ENCODE results near the gene ZNF641. TPM values are rescaled to one million over a fixed set of nuclear protein-coding genes. Genes with fewer than 3 reads are reported as not detected.

ZNF641 gene
- total and polyA plus RNA-seq, 9 donors: 14.0 to 50.3 (median 36.6) TPM

DNA sequence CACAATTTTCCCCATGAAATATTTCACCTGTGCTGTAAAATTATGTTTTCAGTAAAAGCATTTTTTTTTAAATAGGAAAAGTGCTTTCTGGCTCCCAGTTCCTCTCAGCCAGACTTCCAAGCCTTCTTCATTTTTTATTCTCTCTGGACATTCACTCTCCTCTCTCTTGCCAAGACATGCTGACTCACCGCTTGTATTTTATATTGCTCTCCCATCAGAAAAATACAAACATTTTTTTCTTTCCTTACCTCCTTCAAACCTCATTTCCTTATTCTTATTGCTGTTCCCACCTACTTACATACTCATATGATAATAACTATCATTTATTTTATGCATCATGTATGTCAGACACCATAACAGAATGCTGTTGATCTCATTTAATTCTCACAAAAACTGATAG is 37.7 kb upstream of the ZNF641 start:
- H3K27ac ChIP-seq: no peak overlapping the region
- DNase-seq: no peak
- H3K4me1 ChIP-seq (ENCODE audit: insufficient read depth): no peaks in the 10 kb centered on the region
- TF ChIP-seq, protein P1, sequence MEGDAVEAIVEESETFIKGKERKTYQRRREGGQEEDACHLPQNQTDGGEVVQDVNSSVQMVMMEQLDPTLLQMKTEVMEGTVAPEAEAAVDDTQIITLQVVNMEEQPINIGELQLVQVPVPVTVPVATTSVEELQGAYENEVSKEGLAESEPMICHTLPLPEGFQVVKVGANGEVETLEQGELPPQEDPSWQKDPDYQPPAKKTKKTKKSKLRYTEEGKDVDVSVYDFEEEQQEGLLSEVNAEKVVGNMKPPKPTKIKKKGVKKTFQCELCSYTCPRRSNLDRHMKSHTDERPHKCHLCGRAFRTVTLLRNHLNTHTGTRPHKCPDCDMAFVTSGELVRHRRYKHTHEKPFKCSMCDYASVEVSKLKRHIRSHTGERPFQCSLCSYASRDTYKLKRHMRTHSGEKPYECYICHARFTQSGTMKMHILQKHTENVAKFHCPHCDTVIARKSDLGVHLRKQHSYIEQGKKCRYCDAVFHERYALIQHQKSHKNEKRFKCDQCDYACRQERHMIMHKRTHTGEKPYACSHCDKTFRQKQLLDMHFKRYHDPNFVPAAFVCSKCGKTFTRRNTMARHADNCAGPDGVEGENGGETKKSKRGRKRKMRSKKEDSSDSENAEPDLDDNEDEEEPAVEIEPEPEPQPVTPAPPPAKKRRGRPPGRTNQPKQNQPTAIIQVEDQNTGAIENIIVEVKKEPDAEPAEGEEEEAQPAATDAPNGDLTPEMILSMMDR (IDR thresholded peaks at IDR 0.05): no peak
- TF ChIP-seq POLR2A (IDR thresholded peaks at IDR 0.05) (no peak), EP300 (IDR thresholded peaks at IDR 0.05) (no peak)
- H3K27me3 ChIP-seq: no peaks in the 10 kb centered on the region
- WGBS, 3 donors: 13 to 34% (median 18%) methylated on average over 1 of the region's 1 CpG
- no peaks in the 10 kb centered on the region for H3K9me3 ChIP-seq
- no peak overlapping the region for H3K4me3 ChIP-seq
- intact Hi-C loops (cut with DNase I): loop anchor here in 1 of 4 donors (5.0 kb wide), 1 partner anchor 796 kb away; no protein-coding TSS in a partner anchor
- H3K36me3 ChIP-seq: no peaks in the 10 kb centered on the region

DNA sequence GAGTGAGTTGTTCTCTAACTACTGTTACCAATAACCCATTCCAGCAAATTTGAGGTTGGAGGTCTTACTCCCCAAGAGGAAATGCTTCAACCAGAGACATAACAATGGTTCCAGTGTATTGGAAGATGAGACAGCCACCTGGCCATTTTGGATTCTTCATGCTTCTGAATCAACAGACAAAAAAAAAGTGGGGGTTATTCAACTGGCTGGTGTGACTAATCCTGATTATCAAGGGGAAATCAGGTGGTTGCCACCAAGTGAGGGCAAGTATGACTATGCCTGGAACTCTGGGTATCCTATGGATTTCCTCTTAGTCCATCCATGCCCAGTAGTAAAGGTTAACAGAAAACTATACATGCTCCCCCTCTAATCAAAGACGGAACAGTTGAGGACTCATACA is 29.9 kb upstream of the ZNF641 start:
- DNase-seq: no peak
- WGBS, 3 donors: 75 to 97% (median 88%) methylated on average over 1 of the region's 1 CpG
- H3K36me3 ChIP-seq: no peaks in the 10 kb centered on the region
- no peaks in the 10 kb centered on the region for H3K27me3 ChIP-seq
- H3K9me3 ChIP-seq: no peaks in the 10 kb centered on the region
- TF ChIP-seq POLR2A (IDR thresholded peaks at IDR 0.05) (no peak), EP300 (IDR thresholded peaks at IDR 0.05) (no peak)
- H3K4me3 ChIP-seq: no peak overlapping the region
- H3K4me1 ChIP-seq (ENCODE audit: insufficient read depth): no peaks in the 10 kb centered on the region
- intact Hi-C loops (cut with DNase I): no loop called here
- no peak overlapping the region for H3K27ac ChIP-seq

DNA sequence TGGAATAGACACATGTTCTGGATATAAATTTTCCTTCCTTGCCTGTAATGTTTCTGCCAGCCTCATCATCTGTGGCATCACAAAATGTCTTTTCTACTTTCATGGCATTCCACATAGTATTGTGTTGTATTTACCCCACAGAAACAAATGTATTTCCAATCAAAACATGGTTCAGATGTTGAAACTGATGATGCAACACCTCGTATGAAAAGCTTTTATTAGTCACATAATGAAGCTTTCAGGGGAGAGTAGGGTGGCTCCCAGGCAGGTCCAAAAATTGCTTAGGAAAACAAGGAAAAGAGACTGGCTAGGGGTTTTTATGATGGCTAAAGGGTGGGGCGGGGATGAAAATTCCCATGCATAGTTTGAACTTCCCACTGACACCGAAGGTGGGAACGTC is 29.1 kb upstream of the ZNF641 start:
- intact Hi-C loops (cut with DNase I): no loop called here
- no peak for TF ChIP-seq EP300 (IDR thresholded peaks at IDR 0.05)
- TF ChIP-seq, protein P1 (IDR thresholded peaks at IDR 0.05): no peak
- no peak for TF ChIP-seq POLR2A (IDR thresholded peaks at IDR 0.05)
- no peaks in the 10 kb centered on the region for H3K4me1 ChIP-seq (ENCODE audit: insufficient read depth)
- 56 to 66% (median 59%) methylated on average over 4 of the region's 4 CpGs for WGBS, 3 donors
- no peak overlapping the region for H3K27ac ChIP-seq
- H3K9me3 ChIP-seq: no peaks in the 10 kb centered on the region
- DNase-seq: no peak
- no peaks in the 10 kb centered on the region for H3K36me3 ChIP-seq
- no peak overlapping the region for H3K4me3 ChIP-seq
- H3K27me3 ChIP-seq: no peaks in the 10 kb centered on the region

DNA sequence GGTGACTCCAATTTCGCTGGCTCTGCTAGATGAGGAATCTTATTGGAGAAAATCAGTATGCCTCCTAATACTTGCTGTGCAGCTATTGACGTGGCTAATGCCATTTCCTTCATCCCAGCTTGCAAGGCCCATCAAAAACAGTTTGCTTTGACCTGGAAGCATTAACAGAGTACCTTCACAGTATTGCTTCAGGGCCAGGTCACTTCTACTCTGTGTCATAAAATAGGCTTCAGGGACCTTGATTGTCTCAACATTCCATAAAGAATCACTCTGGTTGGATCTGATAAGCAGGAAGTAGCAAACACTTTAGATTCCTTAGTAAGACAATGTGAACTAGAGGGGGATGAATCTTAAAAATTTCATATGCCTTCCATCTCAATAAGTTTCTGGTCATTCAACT is 26.9 kb upstream of the ZNF641 start:
- intact Hi-C loops (cut with DNase I): no loop called here
- DNase-seq: no peak
- WGBS, 3 donors: 62 to 88% (median 75%) methylated on average over 2 of the region's 2 CpGs
- H3K27me3 ChIP-seq: no peaks in the 10 kb centered on the region
- H3K27ac ChIP-seq: no peak overlapping the region
- no peaks in the 10 kb centered on the region for H3K9me3 ChIP-seq
- H3K4me1 ChIP-seq (ENCODE audit: insufficient read depth): no peaks in the 10 kb centered on the region
- no peak for TF ChIP-seq POLR2A (IDR thresholded peaks at IDR 0.05)
- TF ChIP-seq, protein P1 (IDR thresholded peaks at IDR 0.05): no peak
- TF ChIP-seq EP300 (IDR thresholded peaks at IDR 0.05): no peak
- H3K4me3 ChIP-seq: no peak overlapping the region
- H3K36me3 ChIP-seq: no peaks in the 10 kb centered on the region

DNA sequence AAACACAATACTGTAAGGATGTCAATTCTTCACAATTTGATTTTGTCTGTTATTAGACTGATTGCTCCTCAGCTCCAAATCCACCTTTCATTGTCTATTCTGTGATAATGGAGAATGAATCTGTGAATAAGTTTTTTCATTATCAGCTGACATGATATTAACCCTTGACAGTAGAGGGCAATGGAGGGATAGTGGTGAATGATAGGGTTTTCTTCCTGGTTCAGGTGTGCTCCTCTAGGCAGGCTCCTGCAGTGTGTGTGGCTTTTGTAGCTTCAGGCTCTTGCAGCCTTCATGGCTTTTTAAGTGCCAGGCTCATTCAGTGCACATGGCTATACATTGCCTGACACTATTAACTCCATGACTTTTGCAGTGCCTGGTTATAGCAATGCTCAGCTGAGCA is 23.4 kb upstream of the ZNF641 start:
- TF ChIP-seq POLR2A (IDR thresholded peaks at IDR 0.05): no peak
- TF ChIP-seq, protein P1 (IDR thresholded peaks at IDR 0.05): no peak
- no peak for TF ChIP-seq EP300 (IDR thresholded peaks at IDR 0.05)
- H3K4me1 ChIP-seq (ENCODE audit: insufficient read depth): no peaks in the 10 kb centered on the region
- intact Hi-C loops (cut with DNase I): no loop called here

More for the DNA sequence above, 23.4 kb upstream of the ZNF641 start:
- Histone ChIP-seq H3K27ac (no peak overlapping the region), H3K9me3 (no peaks in the 10 kb centered on the region), H3K4me3 (no peak overlapping the region), H3K27me3 (no peaks in the 10 kb centered on the region), H3K36me3 (no peaks in the 10 kb centered on the region)
- no peak for DNase-seq
